IPS-NIHi11 (cell line): ENCODE measurements around the gene SLC26A6.

ENCODE experiments used
- DNase-seq: peaks from one replicate; pipeline ENCODE4 v3.0.0; 2012; ENCODE audit warnings: mixed read lengths, low spot score

SLC26A6 gene

DNA sequence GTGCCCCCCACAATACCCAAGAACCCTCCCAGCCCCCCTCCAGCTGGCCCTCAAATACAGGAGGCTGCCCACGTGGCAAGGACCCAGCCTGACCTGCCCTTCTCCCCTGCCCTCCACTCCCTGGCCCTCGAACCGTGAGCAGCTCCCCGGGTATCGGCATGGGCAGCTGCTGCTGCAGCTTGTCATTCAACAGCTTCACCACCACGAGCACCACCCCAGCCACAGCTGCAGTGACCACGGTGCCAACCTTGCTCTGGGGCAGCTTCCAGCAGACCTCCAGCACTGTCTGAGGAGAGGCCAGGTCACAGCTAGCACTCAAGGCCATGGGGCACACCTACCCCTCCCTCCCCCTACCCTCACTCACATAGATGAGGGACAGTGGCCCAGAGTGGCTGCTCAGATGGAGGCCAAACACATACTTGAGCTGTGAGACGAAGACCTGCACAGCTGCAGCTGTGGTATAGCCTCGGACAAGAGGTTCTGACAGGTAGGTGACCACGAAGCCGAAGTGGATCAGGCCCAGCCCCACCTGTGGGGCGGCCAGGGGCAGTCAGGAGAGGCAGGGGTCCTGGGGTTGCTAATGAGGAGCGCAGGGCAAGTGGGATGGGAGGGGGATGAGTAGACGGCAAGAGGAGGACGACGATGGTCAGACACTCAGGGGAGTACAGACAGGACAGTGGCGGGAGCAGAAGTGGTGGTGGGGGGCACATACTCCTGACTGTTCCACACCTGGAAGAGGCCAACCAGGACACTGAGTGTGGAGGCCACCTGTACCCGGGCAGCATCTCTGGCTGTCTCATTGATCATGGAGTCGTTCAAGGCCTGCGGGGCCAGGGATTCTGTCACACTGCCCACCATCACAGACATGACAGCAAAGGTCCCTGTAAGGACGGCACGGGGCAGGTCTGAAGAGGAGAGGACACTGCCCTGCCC is 3.5 kb downstream of the SLC26A6 start:
- no peak for DNase-seq

DNA sequence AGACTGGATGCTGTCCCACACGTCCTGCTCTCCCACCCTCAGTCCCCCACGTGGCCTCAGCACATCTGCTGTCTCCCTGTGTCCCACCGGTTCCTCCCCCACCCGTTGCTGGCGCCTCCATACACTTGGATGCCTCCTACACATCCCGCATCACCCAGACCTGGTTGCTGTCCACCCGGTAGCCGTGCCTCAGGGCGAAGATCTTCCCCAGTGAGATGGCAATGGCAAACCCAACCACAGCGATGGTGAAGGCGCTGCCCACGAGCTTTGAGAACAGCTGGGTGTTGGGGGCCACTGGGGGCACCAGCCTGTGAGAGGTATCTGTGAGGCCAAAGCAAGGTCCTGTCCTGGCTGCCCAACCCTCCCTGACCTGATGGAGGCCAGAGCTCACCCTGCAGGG is 4.4 kb downstream of the SLC26A6 start:
- DNase-seq, result no peak

DNA sequence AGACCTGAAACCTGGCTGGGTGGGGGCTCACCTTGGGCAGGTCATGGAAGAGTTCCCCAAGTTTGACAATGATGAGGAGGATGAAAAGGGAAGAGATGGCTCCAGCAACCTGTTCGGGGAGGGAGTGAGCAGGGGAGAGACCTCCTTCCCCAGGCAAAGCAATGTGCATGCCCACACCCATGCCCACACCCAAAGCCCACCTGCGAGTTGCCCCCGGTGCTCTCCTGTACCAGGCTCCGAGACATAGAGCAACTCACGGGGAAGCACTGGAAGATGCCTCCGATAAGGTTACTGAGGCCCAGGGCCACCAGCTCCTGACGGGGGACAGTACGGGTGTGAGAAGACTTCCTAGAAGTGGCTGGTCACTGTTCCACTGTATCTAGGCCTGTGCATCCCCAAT is 4.9 kb downstream of the SLC26A6 start:
- no peak for DNase-seq

DNA sequence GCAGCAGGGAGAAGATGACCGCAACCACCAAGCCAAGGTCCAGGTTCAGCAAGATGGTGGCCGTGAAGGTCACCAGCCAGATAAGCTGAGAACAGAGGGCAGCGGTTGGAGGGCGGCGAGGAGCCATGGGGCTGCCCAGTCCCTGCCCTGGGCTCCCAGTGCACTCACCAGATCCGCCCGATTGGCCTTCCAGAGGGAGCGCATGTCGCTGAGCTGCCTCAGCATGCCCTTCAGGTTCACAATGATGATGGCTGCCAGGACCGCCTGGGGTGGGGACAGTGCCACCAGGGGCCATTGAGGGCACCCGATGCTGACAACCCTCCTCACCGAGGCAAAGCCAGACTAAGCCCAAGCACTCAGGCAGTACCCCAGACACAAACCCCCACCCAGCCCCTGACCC is 5.4 kb downstream of the SLC26A6 start:
- no peak for DNase-seq

DNA sequence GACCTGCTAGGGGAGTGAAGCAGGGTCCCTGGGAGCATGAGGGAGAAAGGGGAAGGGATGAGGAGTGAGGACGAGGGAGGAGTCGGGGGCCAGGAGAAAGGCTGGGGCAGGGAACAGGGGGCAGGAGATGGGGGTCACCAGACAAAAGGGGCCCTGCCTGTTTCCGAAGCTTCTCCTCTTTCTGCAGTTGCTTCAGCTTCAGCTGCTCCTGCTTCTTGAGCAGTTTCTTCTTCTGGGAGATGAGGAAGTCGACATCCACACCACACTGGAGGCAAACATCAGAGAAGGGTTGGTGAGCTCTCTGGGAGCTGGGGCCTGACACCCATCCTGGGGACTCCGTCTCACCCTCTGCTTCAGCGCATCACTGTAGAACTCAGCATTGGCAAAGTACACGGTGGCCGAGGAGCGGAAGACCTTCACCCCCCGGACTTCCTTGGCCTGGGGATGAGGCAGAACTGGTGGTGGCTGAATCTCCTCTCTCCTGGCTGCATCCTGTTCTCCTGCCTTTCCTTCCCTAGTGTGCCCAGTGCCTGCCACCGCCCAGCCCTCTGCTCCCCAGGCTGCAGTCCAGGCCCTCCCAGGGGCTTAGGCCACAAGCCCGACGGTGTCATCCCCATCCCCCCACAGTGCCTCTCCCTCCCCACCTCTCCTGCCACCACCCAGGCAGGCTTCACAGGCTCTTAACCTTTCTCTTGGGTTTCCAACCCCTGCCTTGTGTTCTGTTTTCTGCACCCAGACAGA is 6.8 kb downstream of the SLC26A6 start:
- no peak for DNase-seq

DNA sequence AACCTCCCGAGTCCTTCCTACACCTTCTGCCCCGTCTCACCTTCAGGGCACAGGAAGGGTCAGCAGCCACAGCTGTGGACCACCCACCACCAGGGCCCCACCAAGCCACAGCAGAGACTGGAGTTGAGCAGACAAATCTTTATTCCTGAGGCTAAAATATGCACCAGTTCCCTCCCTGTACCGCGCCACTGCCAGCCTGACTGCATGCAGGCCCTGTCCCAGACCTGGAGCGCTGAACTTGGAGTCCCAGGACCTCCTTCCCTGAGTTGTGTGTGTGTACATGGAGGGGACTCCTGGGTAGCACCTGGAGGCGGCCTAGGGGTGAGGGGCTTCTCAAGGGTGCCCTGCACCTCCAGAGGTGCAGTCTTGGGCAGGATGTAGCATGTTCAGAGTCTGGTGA is 9.7 kb downstream of the SLC26A6 start:
- no peak for DNase-seq

DNA sequence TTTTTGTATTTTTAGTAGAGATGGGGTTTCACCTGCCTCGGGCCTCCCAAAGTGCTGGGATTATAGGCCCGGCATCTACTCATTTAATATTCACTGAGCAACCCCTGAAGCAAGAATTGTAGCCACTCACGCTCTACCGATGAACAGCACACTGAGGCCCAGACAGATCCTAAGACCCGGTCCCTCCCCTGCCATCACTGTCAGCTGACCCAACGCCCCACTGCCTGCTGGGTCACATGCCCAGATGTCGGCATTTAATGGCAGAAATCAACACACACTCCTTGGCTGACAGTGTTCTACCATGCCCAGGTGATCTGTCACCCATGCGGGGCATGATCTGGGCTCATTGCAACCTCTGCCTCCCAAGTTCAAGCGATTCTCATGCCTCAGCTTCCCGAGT is 10.5 kb downstream of the SLC26A6 start:
- DNase-seq, result no peak

DNA sequence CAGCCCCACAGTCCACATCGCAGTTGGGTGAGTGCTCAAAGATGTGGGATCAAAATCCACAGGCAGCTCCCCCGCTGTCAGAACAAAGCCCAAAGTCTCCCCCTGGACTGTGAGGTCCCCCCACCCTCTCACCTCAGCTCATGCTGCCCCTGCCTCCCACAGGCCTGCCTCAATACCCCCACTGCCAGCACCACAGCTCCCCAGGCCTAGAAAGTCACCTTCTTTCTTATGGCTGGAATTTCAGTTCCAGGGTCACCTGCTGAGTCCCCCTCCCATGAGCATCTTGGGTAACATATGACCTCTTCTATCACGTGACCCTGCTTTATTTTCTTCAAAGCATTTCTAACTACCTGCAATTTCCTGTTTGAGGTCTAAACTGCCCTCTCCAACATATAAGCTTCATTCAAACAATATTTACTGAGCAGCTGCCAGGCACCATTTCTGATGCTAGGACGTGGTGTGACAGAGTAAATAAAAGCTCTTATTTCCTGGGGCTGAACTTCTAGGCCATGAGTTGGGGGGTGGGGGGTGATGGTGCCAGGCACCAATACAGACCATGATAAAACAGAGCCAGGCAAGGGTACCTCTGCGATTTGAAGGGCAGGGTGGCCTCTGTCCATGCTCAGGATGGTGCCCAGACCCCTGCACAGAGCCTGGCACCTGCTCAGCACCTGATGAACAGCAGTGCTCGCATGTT is 11.3 kb downstream of the SLC26A6 start:
- no peak for DNase-seq

DNA sequence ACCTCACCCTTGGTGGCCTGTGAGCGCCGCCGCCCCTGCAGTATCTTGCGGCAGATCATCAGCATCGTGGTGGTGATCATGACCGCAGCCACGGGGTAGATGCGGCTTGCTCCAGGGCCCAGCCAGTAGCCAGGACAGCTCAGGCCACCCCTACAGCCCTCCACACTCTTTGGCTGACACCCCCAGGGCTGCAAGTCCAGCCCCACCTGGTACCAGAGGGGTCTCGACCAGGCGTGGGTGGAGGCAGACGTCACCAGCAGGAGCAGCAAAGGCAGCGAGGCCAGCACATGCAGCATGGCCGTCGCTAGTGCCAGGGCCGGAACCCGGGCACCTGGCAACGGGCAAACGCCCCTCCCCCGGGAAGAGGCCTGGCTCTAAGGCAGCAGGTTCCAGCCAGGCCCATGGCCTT is 13.8 kb downstream of the SLC26A6 start, which contains the start of gene TMEM89:
TSS of gene TMEM89 (minus strand) at position 309 of the 409 bp plus-strand sequence. CDS start at position 296, 13 bp downstream.
- no peak for DNase-seq

DNA sequence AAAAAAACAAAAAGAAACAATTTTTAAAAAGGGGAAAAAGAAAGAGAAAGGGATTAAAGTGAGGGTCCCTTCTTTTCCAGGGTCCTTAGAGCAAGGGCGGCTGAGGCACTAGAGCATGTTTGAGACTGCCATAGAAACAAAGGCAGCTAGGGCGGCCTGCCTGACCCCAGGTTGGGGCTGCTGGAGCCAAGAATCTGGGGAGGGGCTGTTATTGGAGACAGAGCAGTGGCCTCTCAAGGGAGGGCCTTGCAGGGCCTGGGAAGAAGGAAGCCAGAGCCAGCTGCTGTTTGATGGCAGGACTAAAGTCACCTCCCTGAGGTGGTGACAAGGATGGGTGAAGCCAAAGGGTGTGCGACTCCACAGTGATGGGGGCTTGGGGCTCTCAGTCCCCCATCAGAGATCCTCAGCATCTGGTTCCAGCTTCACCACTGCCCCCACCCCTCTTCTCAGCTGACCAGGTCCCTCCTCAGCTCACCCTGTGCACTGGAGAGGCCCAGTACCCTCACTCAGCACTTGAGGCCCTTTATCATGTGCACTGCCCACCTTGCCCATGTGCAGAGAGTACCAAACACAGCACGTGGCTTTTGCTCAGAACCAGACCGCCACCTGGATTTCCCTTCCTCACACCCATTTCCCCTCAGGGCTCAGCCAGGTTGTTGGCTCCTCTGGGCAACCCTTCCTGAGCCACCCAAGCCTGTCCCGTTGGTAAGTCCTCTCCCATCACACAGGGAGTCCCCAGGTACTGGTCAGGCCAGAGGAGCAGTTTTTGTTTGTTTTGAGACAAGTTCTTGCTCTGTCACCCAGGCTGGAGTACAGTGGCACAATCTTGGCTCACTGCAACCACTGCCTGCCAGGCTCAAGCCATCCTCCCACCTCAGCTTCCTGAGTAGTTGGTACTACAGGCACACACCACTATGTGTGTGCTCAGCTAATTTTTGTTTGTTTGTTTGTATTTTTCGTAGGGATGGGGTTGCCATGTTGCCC is 15.4 kb downstream of the SLC26A6 start:
- no peak for DNase-seq

DNA sequence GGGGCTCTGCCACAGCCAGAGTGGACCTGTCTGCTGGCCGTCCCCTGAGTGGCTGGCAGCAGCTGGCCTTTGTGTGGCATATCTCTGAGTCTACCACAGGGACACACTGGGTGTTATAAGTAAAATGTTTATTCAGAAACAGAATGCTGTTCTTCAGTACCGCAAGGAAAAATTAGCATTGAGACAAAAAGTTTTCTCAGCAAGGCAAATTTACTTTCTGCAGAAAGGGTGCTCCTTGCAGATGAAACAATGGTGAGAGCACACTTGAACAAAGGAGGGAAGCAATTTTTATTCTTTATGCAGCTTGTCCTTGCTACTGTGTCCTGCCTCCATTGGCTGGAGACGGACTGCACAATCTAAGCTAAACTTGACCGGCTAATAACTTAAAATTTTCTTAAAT is 17.7 kb downstream of the SLC26A6 start:
- no peak for DNase-seq

DNA sequence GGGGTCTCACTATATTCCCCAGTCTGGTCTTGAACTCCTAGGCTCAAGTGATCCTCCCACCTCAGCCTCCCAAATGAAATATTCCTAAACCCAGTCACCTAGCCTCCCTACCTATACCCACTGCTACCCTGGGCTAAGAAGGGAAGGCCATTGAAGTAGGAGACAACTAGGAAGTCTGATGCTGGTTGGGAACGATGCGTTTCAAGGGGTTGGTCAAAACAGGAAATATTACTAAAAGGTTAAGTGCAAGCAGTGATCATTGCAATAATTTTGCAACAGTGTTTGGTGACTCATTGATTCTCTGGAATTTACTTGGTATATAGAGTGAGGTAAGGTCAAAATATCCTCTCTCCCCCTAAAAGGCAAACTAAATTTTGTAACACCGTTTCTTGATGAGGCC is 21.2 kb downstream of the SLC26A6 start:
- no peak for DNase-seq

DNA sequence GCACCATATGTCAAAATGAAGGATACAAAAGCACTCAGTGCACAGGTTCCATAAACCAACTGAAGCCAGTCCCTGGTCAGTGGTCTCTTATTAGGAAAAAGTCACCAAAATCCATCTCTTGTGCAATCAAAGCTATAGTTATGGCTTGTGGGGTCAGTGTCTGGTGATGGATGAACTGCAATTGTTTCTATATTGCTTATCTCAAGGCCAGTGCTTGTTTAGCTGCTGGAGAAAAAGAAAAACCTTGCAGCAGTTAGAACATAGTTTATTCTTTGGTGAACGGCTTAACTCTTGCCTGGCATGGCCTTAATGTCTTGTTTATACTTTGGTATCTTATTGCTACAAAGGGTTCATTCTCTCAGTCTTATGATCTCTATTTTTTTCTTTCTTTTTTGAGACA is 23.0 kb downstream of the SLC26A6 start:
- no peak for DNase-seq

DNA sequence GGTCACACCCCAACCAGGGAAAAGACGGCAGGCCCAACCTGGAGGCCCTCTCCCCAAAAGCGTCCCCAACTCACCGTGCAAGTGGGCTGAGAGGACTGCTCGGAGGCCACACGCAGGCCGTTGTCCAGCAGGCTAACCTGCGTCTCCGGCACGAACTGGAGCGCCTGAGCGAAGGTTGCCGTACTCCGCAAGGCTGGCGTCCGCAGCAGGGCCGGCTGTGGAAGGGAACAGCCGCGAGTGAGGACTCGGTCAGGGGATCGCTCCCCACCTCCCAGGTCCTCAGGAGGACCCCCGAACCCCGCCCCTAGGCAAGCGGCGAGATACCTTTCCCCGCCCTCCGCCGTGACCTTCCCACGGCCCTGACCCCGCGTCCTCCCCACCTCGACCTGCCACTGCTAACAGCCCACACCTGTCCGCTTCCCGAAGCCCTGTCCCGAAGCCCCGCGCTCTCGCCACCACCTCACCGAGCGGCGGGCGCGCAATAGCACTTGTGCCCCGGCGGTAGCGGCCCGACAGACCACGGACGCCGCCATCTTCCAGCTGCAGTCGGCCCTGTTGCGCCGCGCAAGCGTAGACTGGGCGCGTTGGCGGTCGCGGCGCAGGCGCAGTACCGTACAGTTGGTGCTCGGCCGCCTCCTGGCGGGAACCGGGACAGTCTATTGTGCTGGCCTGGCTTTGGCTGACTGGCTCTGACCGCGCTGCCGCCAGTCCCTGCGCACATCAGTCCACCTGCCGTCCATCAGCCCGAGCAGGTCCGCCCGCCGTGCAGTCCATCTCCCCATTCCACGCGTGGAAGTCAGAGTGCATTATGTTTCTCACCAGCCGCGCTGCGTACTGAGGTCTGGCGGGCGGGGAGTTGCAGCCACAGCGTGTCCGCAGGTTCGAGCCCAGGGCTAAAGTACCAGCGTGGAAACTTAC is 25.9 kb downstream of the SLC26A6 start, which contains the start of gene UQCRC1:
TSS of gene UQCRC1 (minus strand) at position 559 of the 918 bp plus-strand sequence. CDS start at position 533, 26 bp downstream.
- peak; percentile 97 for DNase-seq

DNA sequence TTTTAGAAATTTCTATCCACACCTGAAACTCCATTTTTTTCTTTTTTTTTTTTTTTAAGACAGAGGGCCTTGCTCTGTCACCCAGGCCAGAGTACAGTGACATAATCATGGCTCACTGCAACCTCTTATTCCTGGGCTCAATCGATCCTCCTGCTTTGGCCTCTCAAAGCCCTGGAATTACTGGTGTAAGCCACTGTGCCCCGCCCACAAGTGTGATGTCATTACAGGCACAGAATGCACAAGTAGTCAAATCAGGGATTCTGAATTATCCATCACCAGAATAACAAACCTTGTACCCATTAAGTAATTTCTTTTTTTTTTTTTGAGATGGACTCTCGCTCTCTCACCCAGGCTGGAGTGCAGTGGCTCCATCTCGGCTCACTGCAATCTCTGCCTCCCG is 27.7 kb downstream of the SLC26A6 start:
- DNase-seq, result no peak

DNA sequence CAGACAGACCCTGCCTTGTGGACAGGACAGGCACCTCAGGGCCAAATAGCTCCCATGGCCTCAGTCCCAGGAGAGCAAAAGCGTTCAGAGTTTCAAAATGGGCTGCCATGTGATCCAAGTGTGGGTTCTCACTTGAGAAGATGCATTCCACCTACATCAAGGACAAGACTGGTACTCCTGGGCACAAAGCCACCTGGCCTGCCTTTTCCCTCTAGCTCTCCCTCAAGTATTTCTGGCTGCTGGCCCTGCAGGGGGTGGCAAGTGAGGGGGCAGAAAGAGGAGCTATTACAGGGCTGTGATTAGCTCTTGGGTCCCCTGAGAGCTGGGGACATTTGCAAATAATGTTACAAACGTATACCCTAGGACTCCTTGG is 33.7 kb downstream of the SLC26A6 start:
- DNase-seq, result no peak

DNA sequence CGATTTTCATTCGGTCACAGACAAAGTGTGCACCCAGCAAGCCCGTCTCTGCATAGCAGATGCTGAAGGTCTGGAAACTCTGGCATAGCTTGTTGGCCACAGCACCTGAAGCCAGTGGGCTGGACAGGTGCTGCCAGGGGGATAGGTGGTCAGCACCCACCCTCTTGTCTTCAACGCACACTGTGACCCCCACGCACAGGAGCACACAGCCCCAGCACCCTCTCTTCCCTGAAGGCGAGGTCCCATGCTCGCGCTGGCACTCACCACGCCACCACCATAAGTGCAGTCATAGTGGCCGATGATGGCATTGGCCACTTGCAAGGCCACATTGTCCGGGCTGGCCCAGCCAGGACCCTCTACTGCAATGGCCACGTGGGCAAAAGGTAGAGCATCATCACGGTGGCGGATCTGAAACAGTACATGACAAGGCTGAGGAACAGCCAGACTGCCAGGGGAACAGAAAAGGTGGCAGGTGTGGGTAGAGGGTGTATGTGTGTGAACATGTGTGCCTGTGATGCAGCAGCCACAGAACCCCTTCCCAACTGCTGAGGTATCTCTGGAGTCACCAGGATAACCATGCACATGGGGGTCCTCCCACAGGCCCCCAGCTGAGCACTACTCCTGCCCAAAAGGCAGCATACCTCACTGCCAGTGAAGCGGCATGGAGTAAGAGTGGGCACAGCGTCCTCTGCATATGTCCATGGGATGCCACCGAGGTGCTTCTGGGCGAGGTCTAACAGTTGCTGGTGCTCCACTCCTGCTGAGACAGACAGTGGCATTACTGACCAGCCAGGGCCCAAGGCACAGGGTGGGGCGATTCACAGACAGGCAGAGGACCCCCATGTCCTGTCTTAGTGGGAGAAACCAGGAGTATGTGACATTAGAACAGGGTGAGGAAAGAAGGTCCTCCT is 34.3 kb downstream of the SLC26A6 start:
- no peak for DNase-seq

DNA sequence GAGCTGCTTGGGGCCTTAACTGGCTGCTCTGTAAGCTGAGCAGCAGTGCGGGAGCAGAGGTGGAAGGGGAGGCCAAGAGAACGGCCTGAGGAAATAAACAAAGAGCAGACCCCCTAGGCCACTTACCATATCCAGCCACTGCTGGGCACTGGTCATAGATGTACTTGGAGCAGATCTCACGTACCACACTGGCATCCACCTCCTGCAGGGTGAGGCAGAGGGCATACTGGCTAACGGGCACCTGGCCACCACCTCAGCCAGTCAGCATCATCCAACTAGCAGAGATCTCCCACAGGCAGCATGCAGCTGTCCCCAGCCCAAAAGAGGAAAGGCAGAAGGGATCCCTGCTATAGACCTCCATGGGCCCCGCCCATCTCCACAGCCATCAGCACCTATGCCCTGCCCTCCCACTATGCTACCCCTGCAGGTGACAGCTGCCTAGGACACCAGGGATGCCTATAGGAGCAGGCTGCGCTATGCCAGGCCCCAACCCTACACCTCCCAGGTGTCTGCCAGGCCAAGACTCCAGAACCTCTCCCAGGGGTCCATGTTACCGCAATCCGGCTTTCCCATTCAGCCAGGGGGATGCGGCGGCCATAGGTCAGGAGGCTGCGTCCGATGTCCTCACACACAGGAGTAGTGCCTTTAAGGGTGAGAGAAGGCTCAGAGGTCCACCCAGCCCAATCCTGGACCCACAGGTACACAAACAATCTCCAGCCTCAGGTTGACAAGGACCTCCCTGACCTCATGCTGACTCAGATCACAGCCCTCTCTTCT is 35.6 kb downstream of the SLC26A6 start:
- no peak for DNase-seq
